Lower leg skin (tissue), 3 donors: ENCODE data around the gene COL4A4.

Experiments used
- POLR2A ChIP-seq, 2 donors: fragments of 450-650 bp; IDR thresholded peaks; one replicate each; pipeline ENCODE4 v1.6.1; 2016 to 2017; ENCODE audit warnings: antibody characterized with exemption in 2 of 2, mild to moderate bottlenecking in 1 of 2, moderate library complexity in 1 of 2
- TF ChIP-seq, protein P1 (sequence below), 3 donors: fragments of 450-650 bp; IDR thresholded peaks; one replicate each; pipeline ENCODE4 v1.5.1; 2016; ENCODE audit warnings: antibody characterized with exemption in 3 of 3, mild to moderate bottlenecking in 3 of 3, moderate library complexity in 2 of 3

DNA sequence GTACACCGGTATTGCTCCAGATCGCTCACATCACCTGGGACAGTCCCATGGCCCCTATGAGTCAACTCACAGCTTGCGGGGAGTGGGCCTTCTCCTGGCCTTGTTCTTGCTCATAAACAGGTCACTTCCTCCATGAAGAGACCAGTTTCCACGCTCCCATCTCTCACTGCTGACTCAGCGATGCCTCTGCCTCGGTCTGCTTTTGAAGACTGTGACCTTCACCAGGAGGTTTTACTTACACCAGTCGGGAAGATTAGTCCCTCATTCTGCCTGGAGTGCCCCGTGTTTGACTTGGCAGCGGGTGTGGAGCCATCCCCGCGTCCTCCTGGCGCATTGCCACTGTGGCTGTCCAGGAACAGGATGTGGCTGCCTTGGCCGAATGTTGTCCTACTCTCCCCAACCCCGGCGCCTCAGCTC lies 168.4 kb downstream of the COL4A4 start:
- TF ChIP-seq, protein P1, sequence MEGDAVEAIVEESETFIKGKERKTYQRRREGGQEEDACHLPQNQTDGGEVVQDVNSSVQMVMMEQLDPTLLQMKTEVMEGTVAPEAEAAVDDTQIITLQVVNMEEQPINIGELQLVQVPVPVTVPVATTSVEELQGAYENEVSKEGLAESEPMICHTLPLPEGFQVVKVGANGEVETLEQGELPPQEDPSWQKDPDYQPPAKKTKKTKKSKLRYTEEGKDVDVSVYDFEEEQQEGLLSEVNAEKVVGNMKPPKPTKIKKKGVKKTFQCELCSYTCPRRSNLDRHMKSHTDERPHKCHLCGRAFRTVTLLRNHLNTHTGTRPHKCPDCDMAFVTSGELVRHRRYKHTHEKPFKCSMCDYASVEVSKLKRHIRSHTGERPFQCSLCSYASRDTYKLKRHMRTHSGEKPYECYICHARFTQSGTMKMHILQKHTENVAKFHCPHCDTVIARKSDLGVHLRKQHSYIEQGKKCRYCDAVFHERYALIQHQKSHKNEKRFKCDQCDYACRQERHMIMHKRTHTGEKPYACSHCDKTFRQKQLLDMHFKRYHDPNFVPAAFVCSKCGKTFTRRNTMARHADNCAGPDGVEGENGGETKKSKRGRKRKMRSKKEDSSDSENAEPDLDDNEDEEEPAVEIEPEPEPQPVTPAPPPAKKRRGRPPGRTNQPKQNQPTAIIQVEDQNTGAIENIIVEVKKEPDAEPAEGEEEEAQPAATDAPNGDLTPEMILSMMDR (IDR thresholded peaks at IDR 0.05) = no peak
- TF ChIP-seq POLR2A (IDR thresholded peaks at IDR 0.05) = no peak
